AG09309 (cell line): ENCODE data around the gene TBXAS1.
"Not testable (repeated sequence)": the region's sequence is repeated elsewhere in the genome, so short reads cannot be mapped to it uniquely, and the experiment has no call there.

Experiments used
- DNase-seq: peaks from one replicate; pipeline ENCODE4 v3.0.0-alpha.2; 2010; ENCODE audit warnings: low read depth
- H3K4me3 ChIP-seq: 2 replicates; pipeline ENCODE4 v1.5.1; 2011; ENCODE audit warnings: mild to moderate bottlenecking, low read depth, low read length, moderate library complexity; ENCODE audit not compliant: control insufficient read depth
- TF ChIP-seq, protein P1 (sequence below): IDR thresholded peaks from 2 replicates; pipeline ENCODE4 v1.5.1; 2011; ENCODE audit warnings: mild to moderate bottlenecking, low read depth, low read length, inconsistent platforms; ENCODE audit not compliant: insufficient read depth, control insufficient read depth; ENCODE audit errors: missing control alignments

TBXAS1 gene

DNA sequence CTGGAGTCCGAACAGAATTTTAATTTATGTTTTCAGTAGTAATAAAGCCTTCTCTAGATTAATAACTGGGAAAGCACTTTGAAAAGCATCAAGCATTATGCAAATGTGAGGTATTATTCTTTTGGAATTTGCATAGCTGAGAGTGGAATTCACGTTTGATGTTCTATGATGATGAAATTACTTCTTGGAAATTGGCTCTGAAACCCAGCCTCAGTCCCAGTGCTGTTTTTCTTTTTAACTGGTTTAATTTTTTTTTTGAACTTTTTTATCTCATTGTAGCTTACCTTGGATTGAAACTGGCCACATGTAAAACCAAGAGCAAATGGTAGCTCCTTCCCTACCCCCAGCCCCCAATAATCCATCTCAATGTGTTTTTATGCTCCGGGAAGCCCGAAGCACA is 1.2 kb downstream of the TBXAS1 start:
- no peak overlapping the region for H3K4me3 ChIP-seq
- TF ChIP-seq, protein P1, sequence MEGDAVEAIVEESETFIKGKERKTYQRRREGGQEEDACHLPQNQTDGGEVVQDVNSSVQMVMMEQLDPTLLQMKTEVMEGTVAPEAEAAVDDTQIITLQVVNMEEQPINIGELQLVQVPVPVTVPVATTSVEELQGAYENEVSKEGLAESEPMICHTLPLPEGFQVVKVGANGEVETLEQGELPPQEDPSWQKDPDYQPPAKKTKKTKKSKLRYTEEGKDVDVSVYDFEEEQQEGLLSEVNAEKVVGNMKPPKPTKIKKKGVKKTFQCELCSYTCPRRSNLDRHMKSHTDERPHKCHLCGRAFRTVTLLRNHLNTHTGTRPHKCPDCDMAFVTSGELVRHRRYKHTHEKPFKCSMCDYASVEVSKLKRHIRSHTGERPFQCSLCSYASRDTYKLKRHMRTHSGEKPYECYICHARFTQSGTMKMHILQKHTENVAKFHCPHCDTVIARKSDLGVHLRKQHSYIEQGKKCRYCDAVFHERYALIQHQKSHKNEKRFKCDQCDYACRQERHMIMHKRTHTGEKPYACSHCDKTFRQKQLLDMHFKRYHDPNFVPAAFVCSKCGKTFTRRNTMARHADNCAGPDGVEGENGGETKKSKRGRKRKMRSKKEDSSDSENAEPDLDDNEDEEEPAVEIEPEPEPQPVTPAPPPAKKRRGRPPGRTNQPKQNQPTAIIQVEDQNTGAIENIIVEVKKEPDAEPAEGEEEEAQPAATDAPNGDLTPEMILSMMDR, result no peak
- DNase-seq, result no peak

DNA sequence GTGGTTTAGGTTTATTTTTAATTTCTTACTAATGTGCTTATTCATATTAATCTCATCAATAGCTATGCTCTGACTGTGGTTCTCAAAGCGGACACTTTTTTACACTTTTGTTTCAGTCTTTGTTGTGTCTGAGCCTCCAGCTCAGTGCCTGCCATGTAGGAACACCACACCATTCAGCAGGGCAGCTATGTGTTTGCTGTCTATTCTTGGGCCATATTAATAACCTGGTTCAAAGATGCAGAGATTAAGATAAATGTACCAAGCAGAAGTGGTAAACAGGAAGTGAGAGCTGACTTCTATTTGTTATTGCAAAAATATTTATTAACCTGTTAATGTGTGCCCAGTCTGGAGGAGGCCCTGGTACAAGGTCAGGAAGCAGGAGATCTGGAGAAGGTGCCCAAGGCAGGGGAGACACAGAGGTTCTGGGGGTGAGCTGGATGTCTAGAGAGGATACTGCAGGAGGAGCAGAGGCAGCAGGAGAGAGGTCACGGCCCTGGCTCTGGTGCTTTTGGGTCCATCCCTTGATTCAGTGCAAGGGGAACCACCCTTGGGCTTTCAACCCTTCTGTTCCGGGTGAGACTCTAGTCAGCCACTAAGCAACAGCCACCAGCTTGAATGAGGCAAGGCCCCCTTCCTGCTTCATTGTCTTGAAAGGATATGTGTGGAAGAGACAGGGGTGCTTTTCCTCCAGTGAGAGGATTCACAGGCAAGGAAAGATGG is 1.9 kb downstream of the TBXAS1 start:
- no peak for DNase-seq
- H3K4me3 ChIP-seq, result no peak overlapping the region
- TF ChIP-seq, protein P1, result no peak

DNA sequence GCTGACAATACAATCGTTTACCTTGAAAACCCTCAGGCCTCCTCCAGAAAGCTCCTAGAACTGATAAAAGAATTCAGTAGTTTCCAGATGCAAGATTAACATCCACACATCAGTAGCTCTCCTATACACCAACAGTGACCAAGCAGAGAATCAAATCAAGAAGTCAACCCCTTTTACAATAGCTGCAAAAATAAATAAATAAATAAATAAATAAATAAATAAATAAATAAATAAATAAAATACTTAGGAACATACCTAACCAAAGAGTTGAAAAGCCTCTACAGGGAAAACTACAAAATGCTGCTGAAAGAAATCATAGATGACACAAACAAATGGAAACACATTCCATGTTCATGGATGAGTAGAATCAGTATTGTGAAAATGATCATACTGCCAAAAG is 6.8 kb downstream of the TBXAS1 start:
- H3K4me3 ChIP-seq, DNase-seq: not testable (repeated sequence)

DNA sequence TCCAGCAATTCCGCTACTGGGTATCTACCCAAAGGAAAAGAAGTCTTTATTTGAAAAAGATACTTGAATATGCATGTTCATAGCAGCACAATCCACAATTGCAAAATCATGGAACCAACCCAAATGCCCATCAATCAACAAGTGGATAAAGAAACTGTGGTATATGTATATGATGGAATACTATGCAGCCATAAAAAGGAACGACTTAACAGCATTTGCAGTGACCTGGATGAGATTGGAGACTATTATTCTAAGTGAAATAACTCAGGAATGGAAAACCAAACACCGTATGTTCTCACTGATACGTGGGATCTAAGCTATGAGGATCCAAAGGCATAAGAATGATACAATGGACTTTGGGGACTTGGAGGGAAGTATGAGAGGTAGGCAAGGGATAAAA is 8.2 kb downstream of the TBXAS1 start:
- H3K4me3 ChIP-seq, DNase-seq: not testable (repeated sequence)

DNA sequence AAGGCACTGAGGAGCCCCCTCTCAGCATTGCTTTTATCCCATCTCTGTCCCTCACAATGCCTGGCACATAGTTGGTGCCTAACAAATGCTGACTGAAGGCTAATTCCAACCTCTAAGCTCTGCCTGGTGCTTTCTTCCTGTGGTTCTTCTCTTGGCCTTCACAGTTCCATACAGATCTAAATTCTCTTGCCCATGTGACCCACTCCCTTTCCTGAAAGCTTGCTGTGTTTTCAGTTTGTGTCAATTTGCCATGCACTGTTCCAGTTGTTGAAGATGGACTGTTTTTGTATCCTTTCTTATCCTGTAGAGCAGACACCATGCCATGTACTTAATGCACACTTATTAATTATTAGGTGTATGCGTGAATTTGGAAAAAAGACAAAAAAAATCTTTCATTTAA is 9.2 kb downstream of the TBXAS1 start:
- TF ChIP-seq, protein P1, result no peak
- no peak overlapping the region for H3K4me3 ChIP-seq
- no peak for DNase-seq

DNA sequence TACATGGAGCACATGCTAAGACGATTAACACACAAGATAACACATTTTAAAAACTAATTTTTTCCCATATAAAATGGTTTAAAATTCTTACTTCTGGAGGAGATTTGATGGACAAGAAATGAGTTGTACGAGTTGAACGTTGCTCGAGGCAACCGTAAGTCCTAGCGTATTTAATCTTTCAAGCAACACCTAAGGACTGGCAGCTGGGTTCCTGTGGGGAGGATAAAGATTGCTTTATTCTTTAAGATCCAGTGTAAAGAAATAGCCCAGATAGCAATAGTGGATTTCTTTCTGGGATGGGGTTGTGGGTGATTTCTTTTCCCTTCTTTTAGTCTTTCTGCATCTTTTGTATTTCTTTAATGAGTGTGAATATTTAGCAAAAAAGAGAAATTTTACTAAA is 9.8 kb downstream of the TBXAS1 start:
- H3K4me3 ChIP-seq, result no peak overlapping the region
- TF ChIP-seq, protein P1, result no peak
- DNase-seq, result no peak

DNA sequence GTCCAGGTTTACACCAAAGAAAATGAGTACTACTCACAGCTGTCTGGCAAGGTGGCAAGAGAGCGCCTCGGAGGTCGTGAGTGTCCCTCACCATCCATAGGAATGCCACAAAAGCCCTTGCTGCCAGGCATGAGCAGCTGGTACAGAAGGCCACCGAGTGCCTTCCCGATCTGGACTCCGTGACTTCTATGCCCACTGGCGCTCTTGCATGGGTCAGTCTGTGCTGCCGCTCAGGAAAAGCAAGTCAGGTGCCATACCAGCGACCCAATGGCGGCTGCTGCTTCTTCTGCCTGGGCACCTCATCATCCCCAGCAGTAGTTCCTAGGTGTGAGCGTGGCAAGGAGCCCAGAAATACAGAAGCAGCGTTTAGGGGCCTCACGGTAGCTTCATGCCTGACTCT is 11.7 kb downstream of the TBXAS1 start:
- DNase-seq, result no peak
- TF ChIP-seq, protein P1, result no peak
- no peak overlapping the region for H3K4me3 ChIP-seq
